ENCODE data around the gene FBXW11. TPM values are rescaled to one million over a fixed set of nuclear protein-coding genes. Genes with fewer than 3 reads are reported as not detected.

FBXW11 gene
- total and polyA plus RNA-seq, 11 donors, result 7.8 to 110 (median 83.0) TPM

- intact Hi-C loops (cut with DNase I), result loop anchor here in 6 of 10 donors (5.0 to 10.0 kb wide), 3 partner anchors 130 to 627 kb away; partner anchors contain the start of gene FGF18 (in 3 of the 6)
- TF ChIP-seq POLR2A (IDR thresholded peaks at IDR 0.05) (no peak), CTCF (IDR thresholded peaks at IDR 0.05) (no peak)
- 90 to 95% (median 94%) methylated on average over 13 of the region's 13 CpGs for WGBS, 4 donors
These were observed 35.7 kb upstream of the FBXW11 start for GRCh38 chr5:172042183-172042582.

GRCh38 chr5:172038167-172038566, 31.7 kb upstream of the FBXW11 start:
- Histone ChIP-seq H3K36me3 (peaks cover 0 to 1% (median 0%) of the 10 kb centered on the region in 9 donors), H3K4me3 (no peak overlapping the region), H3K9me3 (peaks cover 0 to 5% (median 0%) of the 10 kb centered on the region in 12 donors), H3K27me3 (no peaks in the 10 kb centered on the region), H3K4me1 (peaks cover 0 to 7% (median 1%) of the 10 kb centered on the region in 12 donors), H3K27ac (no peak overlapping the region)
- WGBS, 4 donors, result 79 to 93% (median 91%) methylated on average over 3 of the region's 3 CpGs
- intact Hi-C loops (cut with DNase I), result loop anchor here in 1 of 10 donors (2.0 kb wide), 1 partner anchor 125 kb away; no protein-coding TSS in a partner anchor
- no peak for TF ChIP-seq POLR2A (IDR thresholded peaks at IDR 0.05)
- TF ChIP-seq CTCF (IDR thresholded peaks at IDR 0.05), result no peak
- DNase-seq, result no peak
- ATAC-seq, result no peak

More at GRCh38 chr5:172042183-172042582, 35.7 kb upstream of the FBXW11 start:
- peaks cover 0 to 9% (median 3%) of the 10 kb centered on the region in 12 donors for H3K4me1 ChIP-seq
- DNase-seq, result no peak
- H3K9me3 ChIP-seq, result peaks cover 0 to 5% (median 0%) of the 10 kb centered on the region in 12 donors
- no peak for ATAC-seq
- no peak overlapping the region for H3K27ac ChIP-seq
- peaks cover 0 to 40% (median 10%) of the 10 kb centered on the region in 9 donors for H3K36me3 ChIP-seq
- H3K4me3 ChIP-seq, result no peak overlapping the region
- H3K27me3 ChIP-seq, result no peaks in the 10 kb centered on the region

GRCh38 chr5:172035049-172035448, 28.6 kb upstream of the FBXW11 start:
- no peak for ATAC-seq
- WGBS, 4 donors, result 68 to 80% (median 76%) methylated on average over 2 of the region's 2 CpGs
- Histone ChIP-seq H3K27me3 (no peaks in the 10 kb centered on the region), H3K4me3 (no peak overlapping the region), H3K36me3 (no peaks in the 10 kb centered on the region), H3K9me3 (peaks cover 0 to 5% (median 0%) of the 10 kb centered on the region in 12 donors), H3K27ac (no peak overlapping the region), H3K4me1 (peaks cover 0 to 4% (median 1%) of the 10 kb centered on the region in 12 donors)
- TF ChIP-seq POLR2A (IDR thresholded peaks at IDR 0.05) (no peak), CTCF (IDR thresholded peaks at IDR 0.05) (no peak)
- DNase-seq, result no peak
- intact Hi-C loops (cut with DNase I), result no loop called here

GRCh38 chr5:172031894-172032461, 25.5 kb upstream of the FBXW11 start:
- H3K4me1 ChIP-seq, result no peaks in the 10 kb centered on the region
- ATAC-seq, result no peak
- intact Hi-C loops (cut with DNase I), result no loop called here
- TF ChIP-seq POLR2A (IDR thresholded peaks at IDR 0.05) (no peak), CTCF (IDR thresholded peaks at IDR 0.05) (no peak)
- H3K27ac ChIP-seq, result no peak overlapping the region
- no peaks in the 10 kb centered on the region for H3K27me3 ChIP-seq
- no peaks in the 10 kb centered on the region for H3K36me3 ChIP-seq
- H3K9me3 ChIP-seq, result no peaks in the 10 kb centered on the region
- H3K4me3 ChIP-seq, result no peak overlapping the region
- 96 to 99% (median 97%) methylated on average over 4 of the region's 4 CpGs for WGBS, 4 donors
- no peak for DNase-seq

Measured in heart left ventricle (tissue), 16 donors.